HepG2 (cell line): Measurements from ENCODE around the gene FKBP8. TPM values are rescaled to one million over a fixed set of nuclear protein-coding genes. Genes with fewer than 3 reads are reported as not detected.
A peak's percentile ranks its signal among the peaks of the same experiment; 100 is the strongest.

ENCODE experiments used
- ARID3A ChIP-seq: IDR thresholded peaks from 2 replicates; pipeline ENCODE4 v1.6.1; 2012; ENCODE audit warnings: low read depth, low read length, improper control_type of control experiment
- FOXA1 ChIP-seq, 2 experiments: fragments of 450-650 bp in 1 of 2; sonication (generic) in 1 of 2; formaldehyde crosslinking in 1 of 2; IDR thresholded peaks; 2 replicates each; pipeline versions ENCODE4 v1.4.0 to v1.6.1; 2016 to 2020; ENCODE audit warnings: missing genetic modification reagents in 1 of 2
- MED13 ChIP-seq: sonication (generic); formaldehyde crosslinking; IDR thresholded peaks from 2 replicates; pipeline ENCODE4 v1.5.0; 2020; ENCODE audit warnings: missing genetic modification reagents
- PAWR ChIP-seq: sonication (generic); formaldehyde crosslinking; IDR thresholded peaks from 2 replicates; pipeline ENCODE4 v1.4.0; 2020; ENCODE audit warnings: missing genetic modification reagents, mild to moderate bottlenecking, borderline replicate concordance
- SNAPC2 ChIP-seq: sonication (generic); formaldehyde crosslinking; IDR thresholded peaks from 2 replicates; pipeline ENCODE4 v1.8.1; 2022; ENCODE audit warnings: mild to moderate bottlenecking, missing genetic modification reagents
- SOX13 ChIP-seq, 3 experiments: fragments of 450-650 bp in 1 of 3; sonication (generic) in 1 of 3; formaldehyde crosslinking in 1 of 3; IDR thresholded peaks in 2 of 3; conservative IDR thresholded peaks in 1 of 3; 2 replicates each; pipeline versions ENCODE4 v1.5.0 to v1.6.1; 2016 to 2020; ENCODE audit warnings: antibody characterized with exemption in 1 of 3, mild to moderate bottlenecking in 1 of 3, missing compliant biosample characterization in 1 of 3, missing genetic modification reagents in 1 of 3, moderate library complexity in 1 of 3
- TFDP2 ChIP-seq: sonication (generic); formaldehyde crosslinking; IDR thresholded peaks from 2 replicates; pipeline ENCODE4 v1.4.0; 2020; ENCODE audit warnings: missing genetic modification reagents
- THAP11 ChIP-seq: IDR thresholded peaks from 2 replicates; pipeline ENCODE4 v1.6.1; 2016; ENCODE audit warnings: missing biosample characterization, missing genetic modification reagents
- TOPORS ChIP-seq: sonication (generic); formaldehyde crosslinking; IDR thresholded peaks from 2 replicates; pipeline ENCODE4 v1.8.0; 2023; ENCODE audit warnings: mild to moderate bottlenecking, missing genetic modification reagents
- ZNF136 ChIP-seq: sonication (generic); formaldehyde crosslinking; IDR thresholded peaks from 2 replicates; pipeline ENCODE4 v1.8.1; 2022; ENCODE audit warnings: low read depth, mild to moderate bottlenecking, moderate library complexity, missing genetic modification reagents
- ZNF253 ChIP-seq: sonication (generic); formaldehyde crosslinking; IDR thresholded peaks from 2 replicates; pipeline ENCODE4 v1.8.0; 2022; ENCODE audit warnings: mild to moderate bottlenecking, missing genetic modification reagents, borderline replicate concordance
- ZNF704 ChIP-seq: sonication (generic); formaldehyde crosslinking; IDR thresholded peaks from 2 replicates; pipeline ENCODE4 v1.8.1; 2023; ENCODE audit warnings: mild to moderate bottlenecking, inconsistent platforms, moderate library complexity, missing genetic modification reagents, borderline replicate concordance
- ZSCAN30 ChIP-seq: sonication (generic); formaldehyde crosslinking; IDR thresholded peaks from 2 replicates; pipeline ENCODE4 v1.5.0; 2020; ENCODE audit warnings: mild to moderate bottlenecking, missing genetic modification reagents
- polyA plus RNA-seq, 8 experiments: library from polyadenylated mRNA; depleted of rRNA in 3 of 8; stranded (reverse) in 7 of 8; unstranded in 1 of 8; fragments of >200 nt; fragmentation: Illumina TruSeq in 4 of 8; extraction: Trizol in 4 of 8; gene quantifications; 2 replicates each; pipeline versions ENCODE4 v1.2.1 to v1.2.3, GENCODE V29; 2011 to 2016; ENCODE audit warnings: low read depth in 4 of 8, missing spikeins in 1 of 8, mixed read lengths in 1 of 8; ENCODE audit not compliant: insufficient read depth in 1 of 8
- total RNA-seq, 5 experiments: library from RNA; depleted of rRNA; stranded (reverse); fragments of >200 nt; fragmentation: Illumina TruSeq; extraction: Trizol; gene quantifications; 2 replicates each; pipeline ENCODE4 v1.2.3, GENCODE V29; 2016; ENCODE audit warnings: low read depth in 1 of 5
- TF ChIP-seq, protein P1 (sequence below): sonication (generic); formaldehyde crosslinking; IDR thresholded peaks from 2 replicates; pipeline ENCODE4 v1.5.0; 2020; ENCODE audit warnings: missing genetic modification reagents
- TF ChIP-seq, protein P2 (sequence below): sonication (generic); formaldehyde crosslinking; IDR thresholded peaks from 2 replicates; pipeline ENCODE4 v1.5.1; 2020; ENCODE audit warnings: missing genetic modification reagents, mild to moderate bottlenecking, borderline replicate concordance
- TF ChIP-seq, protein P3 (sequence below): sonication (generic); formaldehyde crosslinking; IDR thresholded peaks from 2 replicates; pipeline ENCODE4 v1.8.1; 2023; ENCODE audit warnings: missing genetic modification reagents, inconsistent platforms, borderline replicate concordance

The FKBP8 gene
- total and polyA plus RNA-seq, 2 of the 13 experiments (the other 11 are each of a cell fraction or from before 2014, with no cell fraction given), result 81.7 to 93.9 TPM

DNA sequence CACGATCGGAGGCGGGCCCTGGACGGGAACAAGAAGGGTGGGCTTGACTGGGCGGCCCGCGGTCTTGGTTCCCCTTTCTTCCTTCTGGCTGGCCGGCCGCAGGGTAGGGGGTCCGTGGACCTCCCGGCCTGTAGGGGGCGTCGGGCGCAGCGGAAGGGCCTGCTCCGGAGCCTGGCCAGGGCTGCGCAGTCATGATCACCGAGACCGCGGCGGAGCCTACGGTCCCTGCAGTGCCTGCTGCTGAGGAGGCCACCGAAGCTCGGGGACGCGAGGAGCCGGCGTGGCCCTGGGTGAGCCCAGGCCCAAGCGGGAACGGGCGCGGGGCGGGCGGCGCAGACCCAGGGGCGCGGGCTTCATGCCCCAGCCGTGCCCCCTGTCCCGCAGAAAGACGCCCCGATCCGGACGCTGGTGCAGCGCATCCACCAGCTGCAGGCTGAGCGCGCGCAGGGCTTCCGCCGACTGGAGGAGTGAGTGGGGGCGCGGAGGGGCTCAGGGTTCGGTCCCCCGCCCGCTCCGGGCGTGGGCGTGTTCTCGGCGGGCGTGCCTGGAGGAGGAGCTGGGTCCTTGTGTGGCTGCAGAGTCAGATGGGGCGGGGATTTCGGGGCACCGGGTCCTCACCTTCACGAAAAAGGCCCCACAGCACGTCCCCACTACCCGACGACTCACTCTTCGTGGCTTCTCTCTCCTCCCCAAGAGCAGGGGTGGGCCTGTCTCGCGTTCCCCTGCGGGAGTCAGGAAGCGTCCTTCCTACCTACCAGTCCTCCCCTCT, 45.4 kb upstream of the FKBP8 start, which contains the start of gene REX1BD (continued):
- TF ChIP-seq, protein P1, sequence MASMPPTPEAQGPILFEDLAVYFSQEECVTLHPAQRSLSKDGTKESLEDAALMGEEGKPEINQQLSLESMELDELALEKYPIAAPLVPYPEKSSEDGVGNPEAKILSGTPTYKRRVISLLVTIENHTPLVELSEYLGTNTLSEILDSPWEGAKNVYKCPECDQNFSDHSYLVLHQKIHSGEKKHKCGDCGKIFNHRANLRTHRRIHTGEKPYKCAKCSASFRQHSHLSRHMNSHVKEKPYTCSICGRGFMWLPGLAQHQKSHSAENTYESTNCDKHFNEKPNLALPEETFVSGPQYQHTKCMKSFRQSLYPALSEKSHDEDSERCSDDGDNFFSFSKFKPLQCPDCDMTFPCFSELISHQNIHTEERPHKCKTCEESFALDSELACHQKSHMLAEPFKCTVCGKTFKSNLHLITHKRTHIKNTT (CRISPR knock-in tag), result no peak
- TF ChIP-seq, protein P2, sequence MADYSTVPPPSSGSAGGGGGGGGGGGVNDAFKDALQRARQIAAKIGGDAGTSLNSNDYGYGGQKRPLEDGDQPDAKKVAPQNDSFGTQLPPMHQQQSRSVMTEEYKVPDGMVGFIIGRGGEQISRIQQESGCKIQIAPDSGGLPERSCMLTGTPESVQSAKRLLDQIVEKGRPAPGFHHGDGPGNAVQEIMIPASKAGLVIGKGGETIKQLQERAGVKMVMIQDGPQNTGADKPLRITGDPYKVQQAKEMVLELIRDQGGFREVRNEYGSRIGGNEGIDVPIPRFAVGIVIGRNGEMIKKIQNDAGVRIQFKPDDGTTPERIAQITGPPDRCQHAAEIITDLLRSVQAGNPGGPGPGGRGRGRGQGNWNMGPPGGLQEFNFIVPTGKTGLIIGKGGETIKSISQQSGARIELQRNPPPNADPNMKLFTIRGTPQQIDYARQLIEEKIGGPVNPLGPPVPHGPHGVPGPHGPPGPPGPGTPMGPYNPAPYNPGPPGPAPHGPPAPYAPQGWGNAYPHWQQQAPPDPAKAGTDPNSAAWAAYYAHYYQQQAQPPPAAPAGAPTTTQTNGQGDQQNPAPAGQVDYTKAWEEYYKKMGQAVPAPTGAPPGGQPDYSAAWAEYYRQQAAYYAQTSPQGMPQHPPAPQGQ, result 0 out of 2 replicates have a peak, but pooled peaks have one; percentile 58
- TF ChIP-seq ZNF704 (CRISPR knock-in tag) (no peak), ZNF136 (CRISPR knock-in tag) (no peak), ARID3A (no peak), PAWR (CRISPR knock-in tag) (no peak; the same call in 1 of the 2 replicates), MED13 (CRISPR knock-in tag) (0 out of 2 replicates have a peak, but pooled peaks have one; percentile 16), TFDP2 (CRISPR knock-in tag) (peak; percentile 46), SOX13 (IDR thresholded peaks at IDR 0.05) (no peak), SOX13 (CRISPR knock-in tag; conservative IDR thresholded peaks at IDR 0.05 in 1 of 2, IDR thresholded peaks at IDR 0.05 in 1 of 2) (no peak), THAP11 (CRISPR knock-in tag) (peak; percentile 83), ZNF253 (CRISPR knock-in tag) (no peak), FOXA1 (IDR thresholded peaks at IDR 0.05) (no peak), FOXA1 (CRISPR knock-in tag; IDR thresholded peaks at IDR 0.05) (no peak; the same call in 1 of the 2 replicates), ZSCAN30 (CRISPR knock-in tag) (no peak), SNAPC2 (no peak), TOPORS (peak; percentile 40; the same call in 1 of the 2 replicates)
- TF ChIP-seq, protein P3, sequence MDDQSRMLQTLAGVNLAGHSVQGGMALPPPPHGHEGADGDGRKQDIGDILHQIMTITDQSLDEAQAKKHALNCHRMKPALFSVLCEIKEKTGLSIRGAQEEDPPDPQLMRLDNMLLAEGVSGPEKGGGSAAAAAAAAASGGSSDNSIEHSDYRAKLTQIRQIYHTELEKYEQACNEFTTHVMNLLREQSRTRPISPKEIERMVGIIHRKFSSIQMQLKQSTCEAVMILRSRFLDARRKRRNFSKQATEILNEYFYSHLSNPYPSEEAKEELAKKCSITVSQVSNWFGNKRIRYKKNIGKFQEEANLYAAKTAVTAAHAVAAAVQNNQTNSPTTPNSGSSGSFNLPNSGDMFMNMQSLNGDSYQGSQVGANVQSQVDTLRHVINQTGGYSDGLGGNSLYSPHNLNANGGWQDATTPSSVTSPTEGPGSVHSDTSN, result no peak
